Activated B cell treated with CpG ODN at 0.5 μM for 24 hours (primary cell): ENCODE measurements around the gene TM9SF3. TPM values are rescaled to one million over a fixed set of nuclear protein-coding genes. Genes with fewer than 3 reads are reported as not detected.

Experiments used
- ATAC-seq: fragments of 200-7000 bp; cut with Tn5 transposase; one replicate; pipeline ENCODE4 v1.10.0; 2021; ENCODE audit warnings: low read depth, mild to moderate bottlenecking, moderate library complexity
- CTCF ChIA-PET: fragments of 350-600 bp; sonication (Branson Sonifier 250); formaldehyde crosslinking; loops from one replicate; lab custom pipeline; 2021; ENCODE audit warnings: antibody characterized with exemption; lab: Charles Lee
- POLR2A ChIA-PET: fragments of 350-600 bp; sonication (Branson Sonifier 250); formaldehyde crosslinking; loops from one replicate; lab custom pipeline; 2021; ENCODE audit warnings: antibody characterized with exemption; lab: Charles Lee
- DNase-seq: peaks from one replicate; pipeline ENCODE4 v3.0.0; 2022
- H3K27ac Mint-ChIP-seq: one replicate; pipeline ENCODE4 v1.8.0; 2020; ENCODE audit warnings: mixed read lengths
- H3K27me3 Mint-ChIP-seq: one replicate; pipeline ENCODE4 v1.8.0; 2021; ENCODE audit warnings: mixed read lengths
- H3K36me3 Mint-ChIP-seq: one replicate; pipeline ENCODE4 v1.8.0; 2021; ENCODE audit warnings: low read depth, mixed read lengths
- H3K4me1 Mint-ChIP-seq: one replicate; pipeline ENCODE4 v1.8.0; 2021; ENCODE audit warnings: mixed read lengths
- H3K4me3 Mint-ChIP-seq: one replicate; pipeline ENCODE4 v1.8.0; 2020; ENCODE audit warnings: mild to moderate bottlenecking, mixed read lengths
- H3K9me3 Mint-ChIP-seq: one replicate; pipeline ENCODE4 v1.8.0; 2020; ENCODE audit warnings: mixed read lengths
- intact Hi-C: fragments of 100-400 bp; cut with micrococcal nuclease; formaldehyde crosslinking; loops from one replicate; pipeline ENCODE4 v1.15.1; 2024
- total RNA-seq: library from RNA; stranded (reverse); gene quantifications from 2 replicates; pipeline ENCODE4 v1.2.3, GENCODE V29; 2022
- TF ChIP-seq, protein P1 (sequence below): fragments of 200-600 bp; IDR thresholded peaks from one replicate; pipeline ENCODE4 v1.8.0; 2022; ENCODE audit warnings: antibody characterized with exemption, mild to moderate bottlenecking

The TM9SF3 gene
- total RNA-seq, 1 donor from 2014 or later, result 61.7 TPM

GRCh38 chr10:96606216-96606615 lies 19.4 kb upstream of the TM9SF3 start:
- ChIA-PET POLR2A (no interaction called here), CTCF (no interaction called here)
- Mint-ChIP-seq H3K36me3 (peaks cover 98% of the 10 kb centered on the region), H3K9me3 (no peaks in the 10 kb centered on the region), H3K4me3 (no peak overlapping the region), H3K4me1 (no peaks in the 10 kb centered on the region), H3K27ac (peak overlapping the region; percentile 41), H3K27me3 (no peaks in the 10 kb centered on the region)
- TF ChIP-seq, protein P1, sequence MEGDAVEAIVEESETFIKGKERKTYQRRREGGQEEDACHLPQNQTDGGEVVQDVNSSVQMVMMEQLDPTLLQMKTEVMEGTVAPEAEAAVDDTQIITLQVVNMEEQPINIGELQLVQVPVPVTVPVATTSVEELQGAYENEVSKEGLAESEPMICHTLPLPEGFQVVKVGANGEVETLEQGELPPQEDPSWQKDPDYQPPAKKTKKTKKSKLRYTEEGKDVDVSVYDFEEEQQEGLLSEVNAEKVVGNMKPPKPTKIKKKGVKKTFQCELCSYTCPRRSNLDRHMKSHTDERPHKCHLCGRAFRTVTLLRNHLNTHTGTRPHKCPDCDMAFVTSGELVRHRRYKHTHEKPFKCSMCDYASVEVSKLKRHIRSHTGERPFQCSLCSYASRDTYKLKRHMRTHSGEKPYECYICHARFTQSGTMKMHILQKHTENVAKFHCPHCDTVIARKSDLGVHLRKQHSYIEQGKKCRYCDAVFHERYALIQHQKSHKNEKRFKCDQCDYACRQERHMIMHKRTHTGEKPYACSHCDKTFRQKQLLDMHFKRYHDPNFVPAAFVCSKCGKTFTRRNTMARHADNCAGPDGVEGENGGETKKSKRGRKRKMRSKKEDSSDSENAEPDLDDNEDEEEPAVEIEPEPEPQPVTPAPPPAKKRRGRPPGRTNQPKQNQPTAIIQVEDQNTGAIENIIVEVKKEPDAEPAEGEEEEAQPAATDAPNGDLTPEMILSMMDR, result no peak
- DNase-seq, result no peak
- ATAC-seq, result no peak
- intact Hi-C loops, result no loop called here

GRCh38 chr10:96600337-96600736 lies 13.5 kb upstream of the TM9SF3 start:
- Mint-ChIP-seq H3K4me1 (no peaks in the 10 kb centered on the region), H3K27ac (no peak overlapping the region), H3K27me3 (no peaks in the 10 kb centered on the region), H3K4me3 (no peak overlapping the region), H3K9me3 (no peaks in the 10 kb centered on the region), H3K36me3 (peaks cover 56% of the 10 kb centered on the region)
- intact Hi-C loops, result no loop called here
- TF ChIP-seq, protein P1, result no peak
- POLR2A ChIA-PET, result no interaction called here
- CTCF ChIA-PET, result no interaction called here
- ATAC-seq (no peak), DNase-seq (no peak)

- H3K4me3 Mint-ChIP-seq, result no peak overlapping the region
- TF ChIP-seq, protein P1, result no peak
- H3K4me1 Mint-ChIP-seq, result no peaks in the 10 kb centered on the region
- no peak overlapping the region for H3K27ac Mint-ChIP-seq
- ChIA-PET POLR2A (no interaction called here), CTCF (no interaction called here)
- H3K9me3 Mint-ChIP-seq, result no peaks in the 10 kb centered on the region
- no peaks in the 10 kb centered on the region for H3K27me3 Mint-ChIP-seq
- intact Hi-C loops, result no loop called here
- ATAC-seq (no peak), DNase-seq (no peak)
- peaks cover 57% of the 10 kb centered on the region for H3K36me3 Mint-ChIP-seq
Measured at GRCh38 chr10:96598846-96599245, 12.0 kb upstream of the TM9SF3 start.

GRCh38 chr10:96596422-96597407 lies 9.9 kb upstream of the TM9SF3 start:
- TF ChIP-seq, protein P1, result no peak
- CTCF ChIA-PET, result no interaction called here
- Mint-ChIP-seq H3K4me3 (no peak overlapping the region), H3K9me3 (no peaks in the 10 kb centered on the region), H3K27me3 (no peaks in the 10 kb centered on the region), H3K27ac (peak overlapping the region; percentile 14), H3K4me1 (peaks cover 1% of the 10 kb centered on the region), H3K36me3 (peaks cover 46% of the 10 kb centered on the region)
- POLR2A ChIA-PET, result no interaction called here
- no peak for ATAC-seq
- DNase-seq, result no peak
- intact Hi-C loops, result no loop called here

DNA sequence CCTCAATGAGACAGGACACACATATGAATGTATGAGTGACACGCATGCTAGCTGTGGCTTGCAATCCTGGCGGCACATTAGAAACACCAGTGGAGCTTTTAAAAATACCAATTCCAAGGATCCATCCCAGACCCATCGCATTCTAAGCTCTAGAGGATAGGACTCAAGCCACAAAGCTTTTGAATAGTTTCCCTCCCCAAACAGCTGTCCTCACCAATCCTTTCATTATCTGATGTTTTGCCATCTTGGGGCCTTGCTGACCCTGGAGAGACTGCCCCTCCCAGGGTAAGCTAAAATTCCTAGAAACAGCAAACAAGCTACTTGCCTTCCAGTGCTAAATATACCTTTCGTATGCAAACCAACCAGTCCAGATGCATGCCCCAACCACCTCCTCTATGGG lies 8.9 kb upstream of the TM9SF3 start:
- H3K36me3 Mint-ChIP-seq, result peaks cover 43% of the 10 kb centered on the region
- ChIA-PET POLR2A (no interaction called here), CTCF (no interaction called here)
- H3K4me1 Mint-ChIP-seq, result peaks cover 4% of the 10 kb centered on the region
- no peak overlapping the region for H3K4me3 Mint-ChIP-seq
- H3K27me3 Mint-ChIP-seq, result no peaks in the 10 kb centered on the region
- H3K27ac Mint-ChIP-seq, result peak overlapping the region; percentile 62
- no peak for DNase-seq
- TF ChIP-seq, protein P1, result no peak
- ATAC-seq, result no peak
- no peaks in the 10 kb centered on the region for H3K9me3 Mint-ChIP-seq
- intact Hi-C loops, result no loop called here
